Embryonic facial prominence (tissue), 1 donor: Measurements from ENCODE around the gene FBXW7.

Experiments
- DNase-seq: peaks from one replicate; pipeline ENCODE4 v3.0.0-alpha.2; 2016; ENCODE audit errors: extremely low spot score

FBXW7 gene

DNA sequence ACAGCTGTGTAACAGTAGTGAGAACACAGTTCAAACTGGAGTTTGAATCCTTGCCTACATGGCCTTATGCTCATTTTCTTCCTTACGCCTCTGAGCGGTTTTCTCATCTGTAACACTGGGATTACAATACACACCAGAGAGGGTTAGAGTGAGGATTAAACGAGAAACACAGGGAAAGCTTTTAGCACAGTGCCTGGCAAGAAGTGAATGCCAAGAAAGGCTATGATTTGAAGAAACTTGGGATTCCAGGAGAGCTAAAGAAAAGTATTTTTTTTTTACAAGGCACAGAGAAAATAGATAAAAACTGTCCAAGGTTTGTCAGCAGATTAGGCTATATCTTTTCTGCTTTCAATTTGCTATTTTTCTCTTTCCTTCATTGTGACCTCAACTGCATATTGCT is 246.4 kb downstream of the FBXW7 start:
- DNase-seq = no peak

DNA sequence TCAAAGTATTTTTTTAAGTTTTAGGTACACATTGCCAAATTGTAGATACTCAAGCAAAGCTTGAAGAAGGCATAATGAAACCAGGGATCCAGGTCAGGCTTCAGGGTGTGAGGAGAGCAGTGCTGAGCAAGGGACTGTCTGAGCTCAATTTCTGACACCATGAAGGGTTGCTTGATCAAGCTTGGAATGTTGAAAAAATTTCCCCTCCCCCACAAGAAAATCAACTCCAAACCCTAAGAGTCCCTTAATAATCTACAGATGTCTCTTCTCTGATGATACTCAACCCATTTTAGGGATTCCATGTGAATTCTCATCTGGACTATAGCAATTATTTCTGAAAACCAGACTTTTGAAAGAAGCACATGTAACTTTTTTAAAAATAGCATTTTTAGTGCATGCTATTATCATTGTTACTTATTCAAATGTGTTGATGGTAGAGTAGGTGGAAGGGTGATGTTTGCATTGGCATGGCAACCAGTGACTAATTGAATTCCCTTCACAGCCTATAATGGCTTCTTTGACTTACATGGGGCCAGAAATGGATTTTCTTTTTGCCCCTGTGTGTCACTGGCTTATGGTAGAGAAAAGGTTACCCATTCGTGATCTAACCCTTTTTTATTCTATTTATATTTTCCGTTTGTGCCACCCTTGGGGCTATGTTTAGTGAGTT is 252.0 kb downstream of the FBXW7 start:
- DNase-seq = no peak

DNA sequence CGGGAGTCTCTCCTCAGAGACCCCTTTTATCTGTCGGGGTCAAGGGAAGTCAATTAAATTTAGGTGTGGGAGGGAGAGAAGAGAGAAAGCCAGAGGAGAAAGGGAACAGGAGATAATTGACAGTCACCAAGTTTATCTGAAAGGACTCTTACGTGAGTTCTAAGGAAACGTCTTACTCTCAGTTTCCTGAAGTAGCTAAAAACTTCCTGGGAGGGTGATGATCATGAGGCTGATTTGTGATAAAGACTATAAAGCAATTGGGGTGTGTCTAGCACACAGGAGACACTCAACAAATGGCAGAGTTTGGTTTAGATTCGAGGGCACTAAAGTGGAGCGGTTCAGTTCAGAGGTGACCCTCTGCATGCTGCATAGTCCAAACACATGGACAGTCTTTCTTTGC is 254.1 kb downstream of the FBXW7 start:
- no peak for DNase-seq

DNA sequence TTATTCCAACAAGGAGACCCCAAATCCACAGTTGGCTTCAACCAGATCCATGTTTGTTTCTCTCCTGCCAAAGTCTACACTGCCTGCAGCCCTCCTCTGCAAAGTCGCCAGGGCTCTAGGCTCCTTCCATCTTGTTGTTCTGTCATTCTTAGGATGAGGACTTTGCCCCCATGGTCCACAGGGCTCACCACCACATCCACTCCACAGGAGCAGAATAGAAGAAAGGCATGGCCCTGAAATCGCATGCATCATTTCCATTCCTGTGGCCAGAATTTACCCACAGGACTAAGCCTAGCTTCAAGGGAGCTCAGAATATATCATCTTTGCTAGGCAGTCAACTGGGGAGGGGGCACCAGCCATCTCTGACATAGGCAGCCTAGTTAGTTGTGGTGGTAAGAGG is 254.7 kb downstream of the FBXW7 start:
- DNase-seq = no peak

DNA sequence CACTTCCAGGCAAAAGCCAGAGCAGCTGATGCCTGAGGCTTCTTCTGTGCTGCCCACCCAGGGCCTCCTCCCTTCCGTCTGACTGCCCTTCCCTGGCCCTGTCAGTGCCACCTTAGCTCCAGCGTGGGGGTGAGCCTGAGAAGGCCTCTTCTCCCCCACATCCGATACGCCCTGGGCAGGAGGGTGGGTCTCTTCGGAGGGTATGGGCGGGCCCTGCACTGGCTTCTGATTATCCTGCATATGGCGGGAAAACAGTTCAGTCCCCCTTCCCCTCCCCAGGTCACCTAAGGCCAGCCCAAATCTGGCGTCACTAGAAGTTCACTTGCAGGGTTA is 256.7 kb downstream of the FBXW7 start:
- DNase-seq = no peak

DNA sequence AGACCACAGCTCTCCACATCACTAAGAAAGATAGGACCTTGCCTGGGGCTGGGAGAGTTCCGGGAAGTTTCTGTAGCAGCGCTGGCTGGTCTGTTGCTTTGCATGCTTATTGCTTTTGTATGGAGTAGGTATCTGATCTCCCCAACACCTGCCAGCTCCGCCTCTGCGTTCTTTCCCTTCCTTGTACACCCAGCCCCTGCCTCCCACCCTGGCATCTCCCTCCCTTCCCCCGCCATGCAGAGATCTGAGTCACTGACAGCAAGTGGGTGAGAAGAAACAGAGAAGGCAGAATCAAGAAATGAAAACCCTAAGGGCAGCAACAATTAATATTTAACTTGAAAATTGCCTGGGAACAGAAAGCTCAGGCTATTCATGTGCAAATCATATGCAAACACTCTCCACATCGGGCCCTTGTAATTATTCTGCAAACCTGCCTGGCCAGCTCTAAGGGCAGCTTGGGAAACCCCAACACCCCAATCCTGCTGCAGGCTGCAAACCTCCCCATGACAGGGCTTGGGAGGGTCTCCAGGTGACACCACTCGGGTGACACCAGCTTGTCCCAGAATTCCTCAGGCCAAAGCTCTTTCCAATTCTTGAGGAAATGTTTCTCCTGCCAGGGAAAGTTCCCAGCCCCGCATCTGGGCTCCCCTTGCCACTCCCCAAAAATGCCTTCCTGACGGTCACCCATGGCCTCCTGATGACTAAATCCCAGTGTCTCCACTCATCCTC is 257.2 kb downstream of the FBXW7 start:
- no peak for DNase-seq

DNA sequence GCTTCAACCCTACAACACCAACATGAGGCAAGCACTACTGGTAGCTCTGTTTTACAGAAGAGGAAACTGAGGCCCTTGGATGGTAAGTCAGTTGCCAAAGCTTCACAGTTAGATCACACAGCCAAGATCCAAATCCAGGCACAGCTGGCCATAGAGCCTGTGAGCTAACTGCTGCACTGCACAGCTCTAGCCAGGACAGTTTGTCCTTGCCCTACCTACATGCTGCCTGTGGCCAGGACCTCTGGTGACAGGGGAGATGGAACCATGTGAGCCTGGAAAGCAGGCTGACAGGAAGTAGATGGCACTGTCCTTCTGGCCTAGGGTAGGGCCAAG is 257.8 kb downstream of the FBXW7 start:
- no peak for DNase-seq

DNA sequence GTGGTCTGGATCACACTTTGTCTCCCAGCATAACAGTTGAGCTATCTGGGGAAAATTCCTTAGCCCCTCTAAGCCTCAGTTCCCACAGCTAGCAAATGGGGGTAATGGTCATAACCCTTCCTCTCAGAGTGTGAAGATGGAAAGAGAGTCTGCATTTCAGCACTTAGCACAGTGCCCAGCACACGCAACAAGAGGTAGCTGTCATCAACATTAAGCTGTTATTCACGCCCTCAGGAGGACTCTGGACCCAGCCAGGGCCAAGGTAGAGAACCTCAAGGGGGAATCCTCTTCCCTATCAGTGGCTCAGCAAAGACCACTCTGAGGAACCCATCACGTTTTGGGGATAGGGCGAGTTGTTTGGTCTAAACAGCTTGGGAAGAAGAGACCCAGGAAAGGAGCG is 258.6 kb downstream of the FBXW7 start:
- no peak for DNase-seq

DNA sequence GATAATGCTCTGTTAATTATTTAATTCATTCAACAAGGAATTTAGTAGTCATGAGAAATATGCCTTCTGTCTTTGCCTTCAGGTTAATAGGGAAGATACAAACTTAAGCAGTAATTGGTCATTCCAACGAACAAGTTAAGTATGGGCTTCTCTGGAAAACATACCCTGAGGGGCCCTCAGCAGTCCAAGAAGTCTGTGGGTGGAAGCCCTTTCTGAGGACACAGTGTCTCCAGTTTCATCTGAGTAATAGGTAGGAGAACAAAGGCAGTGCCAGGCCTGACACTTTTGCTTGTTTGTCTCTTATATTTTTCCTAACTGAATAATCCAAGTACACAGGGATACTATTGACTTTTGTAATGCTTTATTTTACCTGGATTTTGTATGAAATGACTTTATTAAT is 262.5 kb downstream of the FBXW7 start:
- DNase-seq = no peak
